RWPE1 (cell line): ENCODE data around the gene FALEC.
A peak's percentile ranks its signal among the peaks of the same experiment; 100 is the strongest.

Source experiments
- CTCF ChIA-PET: fragments of 350-600 bp; sonication (Branson Sonifier 250); formaldehyde crosslinking; extraction: SDS; loops from one replicate; lab custom pipeline; 2021; lab: Yijun Ruan, JAX
- POLR2A ChIA-PET: fragments of 400-600 bp; formaldehyde crosslinking; extraction: SDS; loops from one replicate; lab custom pipeline; 2020; ENCODE audit warnings: antibody characterized with exemption; ENCODE audit not compliant: low non-redundant PET; lab: Yijun Ruan, JAX
- DNase-seq: peaks from one replicate; pipeline ENCODE4 v3.0.0; 2012; ENCODE audit warnings: low spot score
- H3K27ac ChIP-seq: fragments of 450-650 bp; 2 replicates; pipeline ENCODE4 v1.5.1; 2017
- CTCF ChIP-seq: fragments of 450-650 bp; conservative IDR thresholded peaks from 2 replicates; pipeline ENCODE4 v1.5.1; 2017; ENCODE audit warnings: low read depth, mild to moderate bottlenecking

FALEC gene

DNA sequence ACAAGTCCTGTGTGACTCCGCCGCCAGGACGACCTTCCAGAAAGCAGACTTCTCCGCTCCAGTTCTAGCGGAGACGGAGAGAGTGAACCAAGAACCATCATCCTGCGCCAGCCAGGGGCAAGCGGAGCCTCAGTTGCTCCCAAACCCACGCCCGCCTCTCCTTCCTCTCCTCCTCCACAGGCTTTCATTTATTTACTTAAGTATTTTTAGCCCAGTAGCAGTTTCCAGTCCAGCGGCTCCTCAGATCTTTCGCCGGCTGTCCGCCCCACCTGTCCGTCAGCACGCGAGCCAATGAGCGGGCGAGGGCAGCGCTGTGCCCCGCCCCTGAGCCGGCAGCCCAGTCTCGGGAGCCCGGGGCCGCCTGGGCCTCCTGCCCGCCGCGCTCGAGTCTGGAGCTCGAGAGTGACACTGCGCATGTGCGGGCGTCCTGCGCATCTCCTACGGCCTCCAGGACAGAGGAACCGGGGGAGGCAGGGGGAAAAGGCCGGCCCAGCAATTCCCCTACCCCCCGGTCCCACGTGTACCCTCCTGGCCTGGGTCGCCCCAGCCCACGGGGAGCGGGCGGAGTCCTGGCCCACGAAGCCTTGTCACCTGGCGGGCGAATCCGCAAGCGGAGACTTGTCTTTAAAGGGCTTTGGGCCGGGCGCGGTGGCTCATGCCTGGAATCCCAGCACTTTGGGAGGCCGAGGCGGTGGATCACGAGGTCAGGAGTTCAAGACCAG is at the start of gene FALEC:
TSS of gene FALEC (plus strand) at position 425 of the 722 bp plus-strand sequence.
- DNase-seq = peak; percentile 94
- POLR2A ChIA-PET = interaction anchor here (0.5 to 0.6 kb wide), 3 partner anchors 18 to 52 kb away, joined by 3 read pairs; no protein-coding TSS in a partner anchor
- peak within 1 kb of the TSS; percentile 89 for H3K27ac ChIP-seq
- TF ChIP-seq CTCF = no peak
- CTCF ChIA-PET = interaction anchor here (0.6 to 1.6 kb wide), 2 partner anchors 17 to 64 kb away, joined by 3 to 8 read pairs; partner anchors contain the start of gene MCL1

DNA sequence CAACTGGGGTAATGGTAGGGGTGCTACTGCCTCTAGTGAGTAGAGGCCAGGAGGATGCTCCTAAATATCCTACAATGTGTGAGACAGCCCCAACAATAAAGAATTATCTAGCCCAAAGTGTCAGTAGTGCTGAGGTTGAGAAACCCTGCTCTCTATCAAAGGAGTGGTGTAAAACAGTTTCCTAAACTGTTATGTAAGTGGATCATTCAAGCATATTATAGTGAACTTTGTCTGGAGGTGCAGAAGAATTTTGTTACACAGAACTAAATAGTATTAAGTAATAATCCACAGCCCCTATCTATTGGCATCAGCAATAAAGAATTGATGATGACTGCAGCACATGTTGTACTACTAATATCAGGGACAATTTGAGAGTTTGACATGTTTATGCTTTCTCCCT is 48.6 kb upstream of the FALEC start:
- no peak for TF ChIP-seq CTCF
- ChIA-PET POLR2A (no interaction called here), CTCF (no interaction called here)
- no peak overlapping the region for H3K27ac ChIP-seq
- DNase-seq = no peak

GRCh38 chr1:150469291-150469690 is 46.3 kb upstream of the FALEC start:
- H3K27ac ChIP-seq = no peak overlapping the region
- CTCF ChIA-PET = no interaction called here
- DNase-seq = no peak
- POLR2A ChIA-PET = no interaction called here
- TF ChIP-seq CTCF = no peak

DNA sequence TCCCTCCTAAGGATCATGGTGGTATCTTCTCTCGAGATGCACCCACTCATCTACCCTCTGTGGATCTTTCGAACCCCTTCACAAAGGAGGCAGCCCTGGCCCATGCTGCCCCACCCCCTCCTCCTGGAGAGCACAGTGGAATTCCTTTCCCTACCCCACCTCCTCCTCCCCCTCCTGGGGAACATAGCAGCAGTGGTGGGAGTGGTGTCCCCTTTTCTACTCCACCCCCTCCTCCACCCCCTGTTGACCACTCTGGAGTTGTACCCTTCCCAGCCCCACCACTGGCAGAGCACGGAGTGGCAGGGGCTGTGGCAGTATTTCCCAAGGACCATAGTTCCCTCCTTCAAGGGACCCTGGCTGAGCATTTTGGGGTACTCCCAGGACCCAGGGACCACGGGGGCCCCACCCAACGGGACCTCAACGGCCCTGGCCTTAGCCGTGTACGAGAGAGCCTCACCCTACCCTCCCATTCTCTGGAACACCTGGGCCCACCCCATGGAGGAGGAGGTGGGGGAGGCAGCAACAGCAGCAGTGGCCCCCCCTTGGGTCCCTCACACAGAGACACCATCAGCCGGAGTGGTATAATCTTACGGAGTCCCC is 42.9 kb upstream of the FALEC start:
- DNase-seq = no peak
- CTCF ChIA-PET = no interaction called here
- POLR2A ChIA-PET = no interaction called here

GRCh38 chr1:150473659-150474058 is 41.9 kb upstream of the FALEC start:
- ChIA-PET CTCF (no interaction called here), POLR2A (no interaction called here)
- no peak for TF ChIP-seq CTCF
- no peak overlapping the region for H3K27ac ChIP-seq
- no peak for DNase-seq

More for the DNA sequence above, 42.9 kb upstream of the FALEC start:
- no peak overlapping the region; the same call in 1 of the 2 replicates for H3K27ac ChIP-seq
- TF ChIP-seq CTCF = no peak

DNA sequence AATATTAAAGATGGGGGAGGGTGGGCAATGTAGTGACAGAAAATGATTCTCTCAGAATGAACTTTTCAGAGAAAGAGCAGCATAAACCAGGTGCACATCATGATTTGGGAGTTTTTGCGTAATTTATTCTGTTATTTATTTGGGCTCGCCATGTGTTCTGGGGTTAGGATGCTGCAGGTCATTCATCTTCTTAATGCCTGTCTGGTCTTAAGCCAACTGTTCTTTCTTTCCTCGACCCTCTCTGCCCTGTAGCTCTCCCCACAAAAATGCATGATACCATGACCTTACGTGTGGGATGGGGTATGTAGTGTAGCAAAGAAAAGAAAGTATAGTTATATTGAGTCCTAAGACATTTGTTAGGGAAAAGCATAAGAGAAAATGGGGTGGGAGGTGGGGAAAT is 40.7 kb upstream of the FALEC start:
- DNase-seq = no peak
- CTCF ChIA-PET = interaction anchor here (1.0 to 1.7 kb wide), 2 partner anchors 12 to 86 kb away, joined by 4 to 7 read pairs; no protein-coding TSS in a partner anchor
- TF ChIP-seq CTCF = no peak
- POLR2A ChIA-PET = no interaction called here
- no peak overlapping the region for H3K27ac ChIP-seq
